ENCODE data around the gene TRPM2. TPM values are rescaled to one million over a fixed set of nuclear protein-coding genes. Genes with fewer than 3 reads are reported as not detected.

The TRPM2 gene
- total and polyA plus RNA-seq, 2 of the 8 experiments (the other 6 are each of a cell fraction or from before 2014, with no cell fraction given), result 0.27 to 0.28 TPM

- Histone ChIP-seq H2BK120ac (replicated peaks; ENCODE audit: low read depth, low read length) (no peak overlapping the region), H3K23ac (ENCODE audit: insufficient read length) (no peak overlapping the region), H3K9ac (replicated peaks in 1 of 4; ENCODE audit: extremely low read depth in 1 of 4, low read depth in 3 of 4, low read length in 3 of 4) (no peak overlapping the region), H3K4ac (replicated peaks; ENCODE audit: insufficient read length, low read depth, low read length) (no peak overlapping the region), H3K79me2 (ENCODE audit: control insufficient read depth in 1 of 2, insufficient read depth in 2 of 2, low read length in 2 of 2) (no peaks in the 10 kb centered on the region), H3K27ac (ENCODE audit: low read depth, low read length) (no peak overlapping the region), H2AK5ac (ENCODE audit: low read depth, low read length) (no peak overlapping the region; the same call in 1 of the 2 replicates), H3K56ac (replicated peaks; ENCODE audit: insufficient read length, low read depth, low read length) (no peak overlapping the region), H3K4me2 (ENCODE audit: insufficient read depth in 1 of 2, low read depth in 2 of 2, low read length in 2 of 2) (no peak overlapping the region), H3K79me1 (ENCODE audit: low read depth, low read length) (no peaks in the 10 kb centered on the region), H3K18ac (ENCODE audit: extremely low read depth, low read length) (no peak overlapping the region), H3K36me3 (ENCODE audit: control insufficient read depth in 2 of 4, insufficient read depth in 4 of 4, low read length in 3 of 4) (no peaks in the 10 kb centered on the region), H4K8ac (ENCODE audit: extremely low read depth, insufficient read depth, low read length) (no peak overlapping the region), H3K9me3 (ENCODE audit: insufficient read depth in 2 of 2, low read depth in 1 of 2, low read length in 1 of 2) (no peaks in the 10 kb centered on the region), H3K14ac (ENCODE audit: insufficient read length) (no peak overlapping the region), H3K4me1 (replicated peaks in 1 of 4; ENCODE audit: control insufficient read depth in 3 of 4, insufficient read depth in 4 of 4, low read length in 3 of 4) (no peaks in the 10 kb centered on the region; a peak in 1 of 7 replicates), H2BK12ac (ENCODE audit: low read depth, low read length) (peak overlapping the region; percentile 84; the same call in 1 of the 2 replicates), H2BK5ac (ENCODE audit: low read depth, low read length) (no peak overlapping the region), H3K4me3 (ENCODE audit: extremely low read depth in 1 of 4, insufficient read depth in 2 of 4, low read depth in 3 of 4, low read length in 4 of 4) (no peak overlapping the region), H2BK20ac (ENCODE audit: low read length) (no peak overlapping the region), H4K5ac (ENCODE audit: insufficient read length, low read depth, low read length) (no peak overlapping the region), H2AFZ (ENCODE audit: low read length) (peak overlapping the region; percentile 51; the same call in 1 of the 2 replicates), H3K27me3 (replicated peaks in 1 of 4; ENCODE audit: control insufficient read depth in 3 of 4, extremely low read depth in 1 of 4, insufficient read depth in 3 of 4, low read length in 3 of 4) (no peaks in the 10 kb centered on the region), H3K23me2 (ENCODE audit: low read depth, low read length) (no peaks in the 10 kb centered on the region), H2BK15ac (ENCODE audit: low read length) (peak overlapping the region; percentile 95; the same call in 1 of the 2 replicates), H4K91ac (replicated peaks; ENCODE audit: insufficient read length, low read length) (peak overlapping the region; percentile 36), H4K20me1 (replicated peaks in 1 of 2; ENCODE audit: control insufficient read depth in 1 of 2, insufficient read depth in 2 of 2, low read length in 2 of 2) (no peaks in the 10 kb centered on the region)
- DNase-seq (ENCODE audit: low read depth in 1 of 2, low spot score in 2 of 2) (peak in 1 of 2 experiments; percentile 85), FAIRE-seq (no peak)
- CTCF ChIA-PET (ENCODE audit: partially characterized antibody), result interaction anchor here (0.7 to 4.7 kb wide), 20 partner anchors 10 to 128 kb away, joined by 3 to 20 read pairs (median 4); partner anchors contain the start of gene KRTAP10-4
- 67% methylated on average over 20 of the region's 21 CpGs; no CpG with 5 or more reads in 1 of the 2 experiments for WGBS, 2 experiments (ENCODE audit: extremely low coverage in 1 of 2, insufficient coverage in 1 of 2, insufficient read length in 1 of 2, insufficient replicate concordance in 2 of 2, low coverage in 1 of 2, low lambda C conversion rate in 2 of 2, missing lambda C conversion rate in 1 of 2)
- POLR2A ChIA-PET (ENCODE audit: partially characterized antibody), result interaction anchor here (0.5 to 1.9 kb wide), 3 partner anchors 12 to 85 kb away, joined by 4 to 5 read pairs (median 4); no protein-coding TSS in a partner anchor
- TF ChIP-seq CREB1 (IDR thresholded peaks at IDR 0.05), result peak; percentile 65
- TF ChIP-seq POLR2AphosphoS5 (IDR thresholded peaks at IDR 0.05; ENCODE audit: low read depth, low read length), result no peak
- 0 out of 2 replicates have a peak, but pooled peaks have one; percentile 12 for TF ChIP-seq TBP (IDR thresholded peaks at IDR 0.05; ENCODE audit: low read depth, low read length)
- peak in 2 of 3 experiments; percentile 75 to 93; a peak in 3 of 4 replicates for TF ChIP-seq CTCF (IDR thresholded peaks at IDR 0.05; ENCODE audit: control extremely low read depth in 1 of 3, insufficient read depth in 1 of 3, low read depth in 1 of 3, low read length in 3 of 3)
- no peak for TF ChIP-seq ATF2 (IDR thresholded peaks at IDR 0.05; ENCODE audit: low read length)
- TF ChIP-seq SP2 (IDR thresholded peaks at IDR 0.05; ENCODE audit: low read length), result no peak
- no peak for TF ChIP-seq HDAC6 (IDR thresholded peaks at IDR 0.05; ENCODE audit: low read depth, low read length)
- 0 out of 4 replicates have a peak, but pooled peaks of 1 of the 2 experiments have one; percentile 10 for TF ChIP-seq HDAC2 (IDR thresholded peaks at IDR 0.05; ENCODE audit: borderline replicate concordance in 1 of 2, low read depth in 2 of 2, low read length in 2 of 2)
Measured at GRCh38 chr21:44444286-44444931, 91.0 kb downstream of the TRPM2 start.

All from H1 (cell line).